ENCODE results near the gene KLHL6.
"Not testable (repeated sequence)": the region's sequence is repeated elsewhere in the genome, so short reads cannot be mapped to it uniquely, and the experiment has no call there.

The KLHL6 gene, protein sequence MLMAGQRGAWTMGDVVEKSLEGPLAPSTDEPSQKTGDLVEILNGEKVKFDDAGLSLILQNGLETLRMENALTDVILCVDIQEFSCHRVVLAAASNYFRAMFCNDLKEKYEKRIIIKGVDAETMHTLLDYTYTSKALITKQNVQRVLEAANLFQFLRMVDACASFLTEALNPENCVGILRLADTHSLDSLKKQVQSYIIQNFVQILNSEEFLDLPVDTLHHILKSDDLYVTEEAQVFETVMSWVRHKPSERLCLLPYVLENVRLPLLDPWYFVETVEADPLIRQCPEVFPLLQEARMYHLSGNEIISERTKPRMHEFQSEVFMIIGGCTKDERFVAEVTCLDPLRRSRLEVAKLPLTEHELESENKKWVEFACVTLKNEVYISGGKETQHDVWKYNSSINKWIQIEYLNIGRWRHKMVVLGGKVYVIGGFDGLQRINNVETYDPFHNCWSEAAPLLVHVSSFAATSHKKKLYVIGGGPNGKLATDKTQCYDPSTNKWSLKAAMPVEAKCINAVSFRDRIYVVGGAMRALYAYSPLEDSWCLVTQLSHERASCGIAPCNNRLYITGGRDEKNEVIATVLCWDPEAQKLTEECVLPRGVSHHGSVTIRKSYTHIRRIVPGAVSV

DNA sequence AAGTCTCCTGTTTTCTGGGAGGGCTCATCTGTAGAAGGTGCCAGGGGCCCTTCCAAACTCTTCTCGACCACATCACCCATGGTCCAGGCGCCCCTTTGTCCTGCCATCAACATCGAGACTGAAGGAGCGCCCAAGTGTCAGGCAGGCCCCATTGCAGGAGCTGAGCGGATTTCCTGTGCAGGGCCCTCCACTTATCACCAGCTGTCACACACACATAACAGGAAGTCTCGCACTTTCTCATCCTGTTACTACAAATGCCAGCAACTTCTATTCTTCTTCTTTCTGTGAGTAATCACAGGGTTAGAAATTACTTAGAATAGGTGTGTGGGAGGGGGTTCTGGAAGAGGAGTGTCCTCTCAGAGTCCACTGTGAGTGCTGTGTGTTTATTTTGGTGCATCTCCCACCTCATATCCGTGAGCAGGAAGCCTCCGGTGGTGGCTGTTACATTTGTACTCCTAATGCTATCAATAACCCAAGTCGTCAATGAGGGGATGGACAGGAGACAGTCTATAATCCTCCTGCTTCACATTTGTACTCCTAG, at the start of gene KLHL6:
Gene KLHL6 (minus strand): TSS at position 166 of the 541 bp plus-strand sequence. CDS start 53 bp downstream, at position 113.
- no peak for DNase-seq (ENCODE audit: low spot score)

DNA sequence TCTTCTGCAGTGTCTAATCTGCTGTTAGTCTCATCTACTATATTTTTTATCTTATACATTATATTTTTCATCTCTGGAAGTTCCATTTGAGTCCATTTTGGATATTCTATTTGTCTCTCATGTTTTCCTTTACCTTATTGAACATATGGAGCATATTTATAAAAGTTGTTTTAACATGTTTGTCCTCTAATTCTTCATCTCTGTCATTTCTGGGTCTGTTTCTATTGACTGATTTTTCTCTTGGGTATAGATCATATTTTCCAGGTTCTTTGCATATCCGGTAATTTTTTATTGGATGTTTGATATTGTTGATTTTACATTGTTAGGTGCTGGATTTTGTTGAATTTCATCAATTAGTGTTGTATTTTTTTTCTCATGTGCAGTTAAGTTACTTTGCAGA, 42.5 kb upstream of the KLHL6 start:
- no peak for DNase-seq (ENCODE audit: low spot score)

DNA sequence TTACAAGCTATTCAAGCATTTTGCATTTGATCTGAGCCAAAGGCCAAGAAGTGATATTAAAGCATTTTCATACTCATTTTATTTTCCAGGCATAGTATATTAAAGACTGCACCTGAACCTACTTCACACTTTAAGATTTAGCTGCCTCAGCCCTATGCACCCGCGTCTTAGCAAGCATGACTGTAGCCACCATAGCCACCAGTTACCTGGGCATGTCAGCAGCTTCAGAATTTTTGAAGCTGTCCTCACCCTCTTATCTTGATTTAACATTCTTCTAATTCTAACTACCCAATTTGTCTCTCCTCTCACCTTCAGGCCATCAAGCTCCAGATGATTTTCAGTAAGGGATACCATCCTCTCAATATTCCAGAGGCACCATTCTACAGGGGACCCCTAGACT, 39.1 kb upstream of the KLHL6 start:
- DNase-seq (ENCODE audit: low spot score): no peak

DNA sequence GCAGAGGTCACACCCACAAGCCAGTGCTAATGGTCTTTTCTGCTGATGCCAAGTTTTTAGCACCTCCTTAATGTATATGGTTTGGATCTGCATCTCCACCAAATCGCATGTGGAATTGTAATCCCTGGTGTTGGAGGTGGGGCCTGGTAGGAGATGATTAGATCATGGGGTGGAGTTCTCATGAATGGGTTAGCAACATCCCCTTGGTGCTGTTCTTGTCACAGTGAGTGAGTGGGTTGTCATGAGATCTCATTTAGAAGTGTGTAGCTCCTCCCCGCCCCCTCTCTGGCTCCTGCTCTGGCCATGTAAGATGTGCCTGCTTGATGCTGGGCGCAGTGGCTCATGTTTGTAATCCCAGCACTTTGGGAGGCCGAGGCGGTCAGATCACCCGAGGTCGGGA, 37.3 kb upstream of the KLHL6 start:
- DNase-seq (ENCODE audit: low spot score): no peak

DNA sequence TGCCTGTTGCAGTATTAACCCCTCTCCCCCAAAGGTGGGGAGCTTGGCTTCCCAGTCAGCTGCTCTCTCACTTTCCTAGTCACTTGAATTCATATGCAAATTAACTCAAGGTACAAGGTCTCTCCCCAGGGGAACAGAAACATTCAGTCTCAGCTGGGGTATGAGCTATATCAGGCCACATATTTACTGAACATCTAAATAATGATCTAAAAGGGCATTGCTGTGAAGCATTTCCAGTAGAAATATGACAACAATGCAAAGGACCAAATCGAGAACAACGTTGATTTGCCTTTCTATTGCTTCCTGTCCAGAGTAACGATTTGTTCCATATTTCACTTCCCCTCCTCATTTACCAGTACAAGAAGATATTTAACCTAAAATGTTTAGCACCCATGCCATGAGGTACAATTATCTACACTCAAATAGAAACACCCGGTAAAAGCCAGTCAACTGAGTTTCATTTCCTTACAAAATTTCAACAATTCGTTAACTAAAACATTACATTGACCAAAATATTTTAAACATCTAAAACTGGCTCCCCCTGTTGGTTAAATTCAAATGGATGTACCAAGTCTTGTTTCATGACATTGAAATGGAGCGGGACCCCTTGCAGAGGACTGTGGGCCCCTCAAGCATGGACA, 36.5 kb upstream of the KLHL6 start:
- DNase-seq (ENCODE audit: low spot score): no peak

DNA sequence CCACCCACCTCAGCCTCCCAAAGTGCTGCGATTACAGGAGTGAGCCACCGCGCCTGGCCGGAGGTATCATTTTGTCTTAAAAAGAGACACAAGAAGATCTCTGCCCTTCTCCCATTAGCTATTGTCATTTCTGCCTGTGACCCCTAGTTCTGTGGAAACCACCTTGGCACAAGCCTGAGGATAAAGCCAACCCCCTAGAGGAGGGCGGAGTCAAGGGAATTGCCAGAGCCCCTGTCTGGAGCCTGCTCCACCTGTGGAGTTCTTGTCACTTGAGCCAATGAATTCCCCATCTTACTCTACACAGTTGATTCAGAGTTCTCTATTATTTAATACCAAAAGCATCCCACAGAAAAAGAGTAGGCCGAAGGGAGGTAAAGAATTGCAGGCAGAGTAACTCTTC, 34.9 kb upstream of the KLHL6 start:
- DNase-seq (ENCODE audit: low spot score): no peak

DNA sequence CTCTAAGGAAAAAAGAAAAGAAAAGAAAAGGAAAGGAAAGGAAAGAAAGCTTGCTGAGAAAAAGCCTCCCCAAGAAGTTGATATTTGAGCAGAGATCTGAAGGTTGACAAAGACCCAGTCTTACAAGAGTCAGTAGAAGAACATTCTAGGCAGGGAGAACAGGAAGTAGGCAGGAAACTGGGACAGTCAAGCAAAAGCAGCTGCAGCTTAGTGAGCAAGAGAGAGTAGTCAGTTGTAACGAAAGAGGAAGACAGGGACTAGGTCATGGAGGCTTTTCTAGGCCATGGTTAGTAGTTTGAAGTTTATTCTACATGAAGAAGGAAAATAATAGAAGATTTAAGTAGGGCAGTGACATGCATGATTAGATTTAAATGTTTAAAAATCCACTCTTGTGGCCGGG, 31.8 kb upstream of the KLHL6 start:
- no peak for DNase-seq (ENCODE audit: low spot score)

DNA sequence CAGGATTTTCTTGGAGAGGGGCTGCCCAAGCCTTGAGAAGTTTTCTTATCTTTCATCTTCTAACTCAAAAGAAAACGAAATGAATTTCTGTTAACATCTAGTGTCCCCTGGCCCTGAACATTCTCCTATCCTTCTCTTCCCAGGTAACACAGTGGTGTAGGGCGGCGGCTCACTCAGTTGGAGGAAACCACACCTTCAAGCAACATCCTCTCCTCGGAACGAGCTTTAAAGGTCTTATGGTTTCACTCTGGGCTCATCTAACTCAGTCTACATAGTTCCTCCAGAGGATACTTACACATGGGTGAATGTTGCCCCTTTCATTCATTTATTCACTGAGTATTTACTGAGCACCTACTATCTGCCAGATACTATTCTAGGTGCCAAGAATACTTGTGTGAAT, 31.0 kb upstream of the KLHL6 start:
- no peak for DNase-seq (ENCODE audit: low spot score)

DNA sequence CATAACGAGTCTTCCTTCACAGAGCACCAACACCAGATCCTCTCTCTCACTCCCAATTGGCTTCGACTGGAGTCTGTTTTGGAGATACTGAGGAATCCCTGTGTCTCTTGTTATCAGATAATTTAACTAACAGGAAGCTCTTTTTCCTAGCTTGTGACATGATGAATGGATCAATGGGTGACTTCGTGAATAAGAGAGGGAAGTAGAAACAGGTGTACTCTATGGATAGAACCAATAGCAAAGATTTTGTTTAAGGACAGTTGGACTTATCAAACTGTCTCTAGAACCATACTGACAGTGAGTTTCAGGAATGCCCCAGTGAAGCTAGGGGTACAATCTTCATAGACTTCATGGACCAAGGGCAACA, 29.4 kb upstream of the KLHL6 start:
- DNase-seq (ENCODE audit: low spot score): no peak

DNA sequence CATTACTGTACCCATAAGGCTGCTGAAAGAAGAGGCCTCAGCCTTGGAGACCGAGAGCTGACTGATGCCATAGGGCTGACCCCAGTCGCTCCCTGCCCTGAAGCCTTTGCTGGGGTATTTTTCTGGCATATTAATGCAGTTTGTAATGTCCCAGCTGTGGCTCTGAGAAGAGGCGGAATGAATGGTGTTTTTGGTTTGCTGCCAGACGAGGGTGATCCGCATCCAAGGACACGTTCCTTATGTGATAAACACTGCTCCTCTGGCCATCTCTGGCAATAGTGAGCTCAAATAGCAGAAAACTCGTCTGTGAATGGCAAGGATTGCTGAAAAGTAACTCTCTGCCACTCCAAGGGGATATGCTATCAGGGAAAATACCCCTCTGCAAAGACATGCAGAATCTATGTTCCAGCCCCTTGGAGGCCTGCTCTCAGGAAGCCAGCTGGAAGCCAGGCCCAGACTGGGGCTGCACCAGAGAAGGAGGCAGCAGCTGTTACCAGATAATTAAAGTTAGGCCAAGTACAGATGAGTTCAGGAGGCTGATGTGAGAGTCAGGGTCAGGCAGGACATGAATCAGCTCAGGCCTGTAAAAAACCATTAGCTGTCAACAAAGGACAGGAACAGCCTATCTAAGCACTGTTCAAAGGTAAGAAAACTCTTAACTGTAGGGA, 28.9 kb upstream of the KLHL6 start:
- no peak for DNase-seq (ENCODE audit: low spot score)

DNA sequence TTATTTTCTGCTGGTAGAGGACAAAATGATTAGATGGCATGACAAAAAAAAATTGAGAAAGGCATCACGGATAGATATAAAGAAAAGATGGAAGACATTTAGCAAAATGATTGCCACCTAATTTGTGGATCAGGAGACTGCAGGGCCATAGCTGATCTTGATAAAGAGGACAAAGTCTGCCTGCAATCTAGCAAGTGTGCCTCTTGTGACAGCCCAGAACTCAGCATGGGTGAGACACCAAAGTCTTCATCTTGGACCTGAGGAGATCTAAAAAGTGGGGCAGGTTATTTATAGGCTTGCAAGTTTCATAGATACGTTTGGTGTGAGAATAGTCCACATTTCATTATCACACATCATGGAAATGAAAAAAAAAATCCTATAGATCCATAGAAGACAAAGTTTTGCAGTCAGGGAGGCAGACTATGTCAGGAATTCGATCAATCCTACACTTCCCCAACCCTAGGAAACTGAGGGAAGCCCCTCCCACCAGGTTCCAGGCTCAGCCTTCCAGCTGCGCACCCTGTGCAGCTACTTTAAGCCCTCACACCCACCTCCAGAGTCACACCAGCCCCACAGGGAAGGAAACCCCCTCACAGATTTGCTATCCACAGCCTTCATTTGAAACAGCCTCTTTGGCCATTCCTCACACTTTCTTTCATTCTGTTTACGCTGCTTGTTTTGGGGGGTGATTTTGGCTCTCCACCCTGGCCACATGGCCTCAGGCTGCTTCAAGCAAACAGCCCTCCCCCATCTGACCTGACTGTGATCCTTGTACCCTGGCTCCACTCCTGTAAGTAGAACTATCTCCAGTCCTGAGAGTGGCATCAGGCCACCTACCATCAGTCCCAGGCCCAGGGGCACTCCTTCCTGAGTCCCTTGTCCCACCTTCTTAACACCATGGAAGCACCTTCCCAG, 28.1 kb upstream of the KLHL6 start:
- DNase-seq (ENCODE audit: low spot score): peak; percentile 33

DNA sequence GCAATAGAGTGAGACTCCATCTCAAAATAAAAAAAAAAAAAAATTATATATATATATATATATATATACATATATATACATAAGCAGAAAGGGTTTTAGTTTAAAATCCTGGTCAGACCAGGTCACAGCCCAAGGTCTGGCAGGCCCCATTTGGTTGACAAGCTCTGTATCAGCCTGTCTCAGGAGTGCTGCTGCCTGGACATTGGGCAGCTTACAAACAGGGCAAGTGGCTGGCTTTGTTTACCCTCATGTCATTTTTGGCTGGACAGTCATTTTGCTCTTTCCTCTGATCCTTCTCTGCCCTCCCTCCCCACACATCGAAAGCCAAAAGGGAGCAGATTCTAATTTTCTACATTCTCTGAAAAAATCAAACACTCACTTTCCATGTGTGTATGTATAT, 26.7 kb upstream of the KLHL6 start:
- no peak for DNase-seq (ENCODE audit: low spot score)

DNA sequence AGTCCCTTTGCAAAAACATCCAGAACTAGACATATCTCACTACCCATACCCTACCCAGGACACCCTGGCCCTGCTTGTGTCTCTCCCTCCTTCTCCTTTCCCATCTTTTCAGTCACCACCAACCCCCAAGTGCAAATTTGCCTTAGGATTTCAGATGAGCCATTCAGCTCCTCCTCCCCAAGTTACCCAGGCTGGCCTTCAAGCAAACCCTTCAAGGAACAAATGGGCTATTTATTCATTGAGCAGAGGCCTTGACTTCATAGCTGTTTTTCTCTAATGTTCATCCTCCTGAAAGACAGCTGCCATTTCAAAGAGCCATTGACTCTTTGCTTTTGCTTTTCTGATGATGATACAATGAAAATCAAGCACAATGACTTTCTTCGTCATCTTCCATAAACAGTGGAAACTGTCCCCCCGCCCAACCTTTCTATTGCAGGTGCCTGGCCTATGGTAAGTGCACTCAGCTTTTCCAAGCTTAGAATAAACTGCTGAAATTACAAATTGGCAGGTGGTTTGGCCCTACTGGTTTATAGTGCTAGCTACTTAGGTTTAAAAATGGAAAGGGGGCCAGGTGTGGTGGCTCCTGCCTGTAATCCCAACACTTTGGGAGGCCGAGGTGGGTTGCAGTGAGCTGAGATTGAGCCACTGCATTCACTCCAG, 26.1 kb upstream of the KLHL6 start:
- DNase-seq (ENCODE audit: low spot score): no peak

DNA sequence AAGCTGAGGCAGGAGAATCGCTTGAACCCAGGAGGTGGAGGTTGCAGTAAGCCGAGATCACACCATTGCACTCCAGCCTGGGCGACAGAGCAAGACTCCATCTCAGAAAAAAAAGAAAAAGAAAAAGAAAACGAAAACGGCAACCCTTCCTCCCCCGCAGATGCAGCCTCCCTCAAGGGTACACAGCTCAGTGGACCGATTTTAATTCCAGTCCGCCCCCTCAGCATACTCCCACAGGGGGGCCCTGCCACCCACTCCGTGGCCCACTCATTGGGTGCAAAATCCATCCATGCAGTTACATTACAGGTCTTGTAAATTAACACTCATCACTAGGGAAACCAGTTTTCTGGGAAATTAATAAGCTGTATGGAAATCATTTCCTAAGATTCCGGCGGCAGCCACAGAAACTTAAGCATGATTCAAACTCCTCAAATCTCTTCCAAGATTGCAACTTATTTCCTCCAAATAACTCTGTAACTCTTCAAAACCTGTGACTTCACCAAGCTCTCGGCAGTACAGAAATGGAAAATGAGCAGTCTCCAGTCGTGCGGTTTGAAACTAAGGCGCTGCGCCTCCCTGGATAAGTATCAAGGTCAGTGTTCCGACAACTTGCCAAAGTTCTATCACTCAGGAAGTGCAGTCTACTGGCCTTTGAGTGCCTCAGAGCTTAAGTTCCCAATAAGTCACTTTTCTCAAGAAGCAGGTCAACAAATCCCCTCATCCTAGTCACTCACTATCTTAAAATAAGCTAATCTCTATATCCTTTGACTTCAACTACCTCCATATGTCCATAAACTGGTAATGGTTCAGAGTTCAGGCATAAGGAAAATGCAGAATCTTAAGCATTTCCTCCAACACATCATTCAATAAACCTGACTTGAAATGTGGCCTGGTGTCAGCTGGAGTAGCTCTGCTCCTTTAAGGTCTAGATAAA, 24.7 kb upstream of the KLHL6 start:
- DNase-seq (ENCODE audit: low spot score): no peak

DNA sequence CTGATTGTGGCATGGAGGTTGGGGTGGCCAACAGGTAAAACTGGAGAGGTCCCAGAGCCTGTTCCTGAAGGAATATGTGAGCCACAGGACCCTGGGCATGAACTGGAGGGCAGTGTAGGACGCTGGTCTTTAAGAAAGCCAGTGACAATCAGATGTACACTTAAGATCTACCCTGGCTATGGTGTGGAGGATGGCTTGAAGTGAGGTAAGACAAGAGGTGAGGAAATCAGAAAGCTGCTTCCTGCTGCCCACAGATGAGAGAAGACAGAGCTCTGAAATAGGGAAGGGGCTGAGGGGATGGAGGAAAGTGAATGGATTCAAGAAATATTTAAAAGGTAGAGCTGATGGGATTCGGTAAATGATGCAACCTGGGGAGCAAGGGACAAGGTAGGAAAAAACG, 22.7 kb upstream of the KLHL6 start:
- no peak for DNase-seq (ENCODE audit: low spot score)

DNA sequence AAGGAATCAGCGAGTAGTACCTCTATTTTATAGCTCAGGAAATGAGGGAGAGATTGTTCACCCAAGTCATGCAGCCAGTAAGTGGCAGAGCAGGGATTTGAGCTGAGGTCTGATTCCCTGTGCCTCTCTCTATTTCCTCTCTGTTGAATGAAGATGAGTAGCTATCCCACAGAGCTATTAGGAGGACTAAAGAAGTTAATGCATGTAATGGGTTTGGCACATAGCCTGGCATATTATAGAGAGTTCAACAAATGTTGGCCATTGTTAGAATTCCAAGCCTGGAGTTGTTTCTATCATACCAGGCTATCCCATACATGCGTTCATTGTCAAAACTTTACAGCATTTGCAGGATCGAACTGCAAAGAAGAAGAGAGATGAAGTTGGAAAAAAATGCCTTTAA, 21.8 kb upstream of the KLHL6 start:
- DNase-seq (ENCODE audit: low spot score): no peak

DNA sequence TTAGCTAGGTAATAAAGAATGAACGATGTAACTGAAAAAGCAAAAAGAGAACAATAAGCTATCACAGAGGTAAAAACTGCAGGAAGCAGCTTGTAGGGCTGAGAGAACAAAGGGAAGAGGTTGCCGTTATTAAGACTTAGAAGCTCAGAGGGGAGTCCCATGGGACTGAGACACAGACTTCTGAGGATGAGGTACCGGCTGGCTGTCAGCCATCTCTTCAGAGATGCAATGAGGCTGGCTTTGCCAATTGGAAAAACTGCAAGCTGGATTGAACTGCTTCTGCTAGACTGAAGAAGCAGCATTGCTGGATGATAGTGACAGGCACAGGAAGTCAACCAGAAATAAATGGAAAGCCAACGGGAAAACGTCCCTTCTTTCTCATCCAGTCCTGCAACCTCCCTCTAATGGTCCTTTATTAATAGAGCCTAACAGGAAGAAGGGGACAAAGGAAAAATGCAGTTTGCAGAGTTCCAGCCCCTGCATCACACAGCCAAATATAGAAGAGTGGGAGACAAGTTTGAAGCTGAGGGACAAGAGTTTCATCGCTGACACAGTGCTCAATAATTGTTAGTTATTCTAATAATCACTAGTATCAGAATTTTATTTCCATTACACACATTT, 21.1 kb upstream of the KLHL6 start:
- no peak for DNase-seq (ENCODE audit: low spot score)

DNA sequence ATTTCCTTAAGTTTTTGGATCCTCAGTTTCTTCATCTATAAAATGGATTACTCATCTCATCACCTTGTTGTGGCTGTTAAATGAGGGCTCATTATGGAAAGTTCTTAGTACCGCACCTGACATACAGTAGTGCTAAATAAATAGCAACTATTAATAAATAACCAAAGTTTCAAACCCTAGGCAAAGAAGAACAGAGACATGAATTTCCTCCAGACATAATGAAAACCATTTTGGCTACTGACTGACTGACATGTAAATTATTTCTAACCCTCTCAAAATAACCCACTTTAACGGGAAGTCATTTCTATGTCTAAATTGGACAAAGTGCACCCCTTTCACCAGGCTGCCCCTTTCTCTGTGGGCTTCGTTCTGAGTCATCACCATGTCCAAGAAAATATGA, 17.4 kb upstream of the KLHL6 start:
- no peak for DNase-seq (ENCODE audit: low spot score)

DNA sequence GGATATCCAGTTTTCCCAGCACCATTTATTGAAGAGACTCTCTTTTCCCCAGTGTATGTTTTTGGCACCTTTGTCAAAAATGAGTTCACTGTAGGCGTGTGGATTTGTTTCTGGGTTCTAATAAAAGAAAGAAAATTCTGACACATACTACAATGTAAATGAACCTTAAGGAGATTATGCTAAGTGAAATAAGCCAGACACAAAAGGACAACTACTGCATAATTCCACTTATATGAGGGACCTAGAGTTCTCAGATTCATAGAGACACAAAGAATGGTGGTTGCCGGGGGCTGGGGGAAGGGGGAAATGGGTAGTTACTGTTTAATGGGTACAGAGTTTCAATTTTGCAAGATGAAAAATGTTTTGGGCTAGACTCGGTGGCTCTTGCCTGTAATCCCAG, 14.7 kb upstream of the KLHL6 start:
- not testable (repeated sequence) for DNase-seq (ENCODE audit: low spot score)
